NOMO-1 (cell line): ENCODE measurements around the gene S100A6.
A peak's percentile ranks its signal among the peaks of the same experiment; 100 is the strongest.
"Not testable (repeated sequence)": the region's sequence is repeated elsewhere in the genome, so short reads cannot be mapped to it uniquely, and the experiment has no call there.

ENCODE experiments used
- DNase-seq, 2 experiments: peaks; one replicate each; lab custom pipeline; 2025; ENCODE audit not compliant: unreplicated experiment in 2 of 2; lab: John Stamatoyannopoulos, UW

S100A6 gene

GRCh38 chr1:153565529-153566374 lies 30.0 kb upstream of the S100A6 start, which contains the start of gene S100A2:
S100A2 (minus strand) TSS chr1:153565844; CDS start chr1:153563877, 1,967 bp downstream.
- DNase-seq: peak; percentile 50 to 78

GRCh38 chr1:153563991-153564390 lies 28.2 kb upstream of the S100A6 start:
- DNase-seq: no peak

GRCh38 chr1:153563483-153563901 lies 27.7 kb upstream of the S100A6 start:
- no peak for DNase-seq

GRCh38 chr1:153562021-153562420 lies 26.2 kb upstream of the S100A6 start:
- not testable (repeated sequence) for DNase-seq

GRCh38 chr1:153561466-153561985 lies 25.7 kb upstream of the S100A6 start:
- DNase-seq: no peak

GRCh38 chr1:153560771-153561465 lies 25.1 kb upstream of the S100A6 start:
- DNase-seq: no peak

- DNase-seq: no peak
Observed at GRCh38 chr1:153560241-153560640, 24.4 kb upstream of the S100A6 start.

- DNase-seq: no peak
Observed at GRCh38 chr1:153557877-153558276, 22.1 kb upstream of the S100A6 start.

GRCh38 chr1:153556348-153556747 lies 20.6 kb upstream of the S100A6 start:
- DNase-seq: no peak

- DNase-seq: no peak
Observed at GRCh38 chr1:153553830-153554541, 18.2 kb upstream of the S100A6 start.

GRCh38 chr1:153553096-153553495 lies 17.3 kb upstream of the S100A6 start:
- no peak for DNase-seq

GRCh38 chr1:153552335-153552734 lies 16.5 kb upstream of the S100A6 start:
- DNase-seq: no peak

GRCh38 chr1:153550827-153551500 lies 15.2 kb upstream of the S100A6 start:
- DNase-seq: peak; percentile 74 to 87

- DNase-seq: no peak
Observed at GRCh38 chr1:153550398-153550758, 14.6 kb upstream of the S100A6 start.

GRCh38 chr1:153549741-153550397 lies 14.1 kb upstream of the S100A6 start:
- no peak for DNase-seq

- no peak for DNase-seq
Observed at GRCh38 chr1:153548722-153549688, 13.2 kb upstream of the S100A6 start, which contains the start of gene S100A3. S100A3 (minus strand) TSS chr1:153549258; CDS start chr1:153548485, 773 bp downstream.

GRCh38 chr1:153547560-153548551 lies 12.1 kb upstream of the S100A6 start:
- DNase-seq: no peak
